NCI-H1417 (cell line): ENCODE results near the gene ANKH.
A peak's percentile ranks its signal among the peaks of the same experiment; 100 is the strongest.

ENCODE experiments used
- DNase-seq, 3 experiments: peaks; one replicate each; lab custom pipeline; 2025; lab: John Stamatoyannopoulos, UW

The ANKH gene

GRCh38 chr5:14760548-14761002 is 111.0 kb downstream of the ANKH start:
- no peak for DNase-seq

DNA sequence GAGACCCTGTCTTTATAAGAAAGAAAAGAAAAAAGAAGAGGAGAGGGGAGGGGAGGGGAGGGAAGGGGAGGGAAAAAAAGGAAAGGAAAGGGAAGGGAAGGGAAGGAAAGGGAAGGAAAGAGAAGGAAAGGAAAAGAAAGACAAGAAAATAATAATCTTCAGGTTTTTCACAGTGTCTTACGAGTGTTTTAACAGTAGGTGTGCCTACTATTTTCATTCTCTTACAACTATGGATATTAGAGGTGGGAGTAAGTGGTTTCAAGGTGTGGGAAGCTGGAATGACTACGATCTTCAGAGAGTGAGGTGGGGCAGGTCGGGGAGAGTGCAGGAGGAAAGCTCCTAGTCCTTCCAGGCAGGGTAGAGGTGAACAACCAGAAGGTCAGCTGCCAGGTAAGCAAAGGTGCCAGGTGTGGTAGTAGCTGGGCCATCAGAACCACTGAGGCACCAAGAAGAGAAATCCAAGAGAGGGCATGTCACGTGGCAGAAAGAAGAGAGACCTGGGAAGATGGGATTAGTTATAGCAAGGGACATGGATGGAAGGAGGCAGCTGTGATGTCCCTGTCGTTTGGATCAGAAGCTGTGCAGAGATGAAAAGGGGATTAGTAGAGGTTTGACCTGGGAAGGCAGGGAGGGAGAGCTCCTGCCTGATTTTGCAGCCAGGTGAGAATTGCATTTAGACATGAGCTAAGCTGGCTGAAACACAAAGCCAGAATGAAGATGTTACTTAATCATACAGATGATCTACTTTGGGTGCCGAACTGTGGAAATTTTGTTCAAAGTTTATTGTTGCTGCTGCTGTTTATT is 111.6 kb downstream of the ANKH start:
- DNase-seq: no peak

DNA sequence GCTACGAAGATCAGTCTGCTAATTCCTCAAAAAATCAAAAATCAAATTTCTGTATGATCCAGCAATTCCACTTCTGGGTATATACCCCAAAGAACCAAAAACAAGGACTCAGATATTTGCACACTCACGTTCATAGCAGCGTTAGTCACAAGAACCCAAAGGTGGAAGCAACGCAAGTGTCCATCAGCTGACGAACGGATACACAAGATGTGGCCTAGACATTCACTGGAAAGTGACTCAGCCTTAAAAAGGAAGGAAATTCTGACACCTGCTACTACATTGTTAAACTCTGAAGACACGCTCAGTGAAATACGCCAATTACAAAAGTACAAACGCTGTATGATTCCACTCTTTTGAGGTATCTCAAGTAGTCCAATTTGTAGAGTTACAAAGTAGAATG is 113.7 kb downstream of the ANKH start:
- no peak for DNase-seq

- peak; percentile 54 to 85 (median 68) for DNase-seq
These were observed 115.1 kb downstream of the ANKH start for GRCh38 chr5:14756478-14756877.

DNA sequence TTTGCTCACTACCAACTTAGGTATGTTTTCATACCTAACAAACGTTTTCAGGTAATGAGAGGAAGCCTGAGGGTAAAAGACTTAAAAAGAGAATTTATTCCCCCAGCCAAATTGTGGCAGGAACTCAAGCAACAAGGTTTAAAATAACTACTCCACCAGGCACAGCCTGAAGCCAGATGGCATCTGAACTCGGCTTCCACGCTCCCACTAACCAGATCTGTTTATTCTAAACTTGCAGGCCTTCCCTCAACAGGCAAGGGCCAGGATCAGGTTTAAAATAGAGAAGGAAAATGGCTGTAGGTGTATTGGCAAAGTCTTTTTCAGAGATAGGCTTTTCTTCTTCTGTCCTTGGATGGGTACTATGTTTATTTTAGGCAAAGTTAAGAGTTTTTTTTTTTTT is 117.6 kb downstream of the ANKH start:
- DNase-seq: no peak

DNA sequence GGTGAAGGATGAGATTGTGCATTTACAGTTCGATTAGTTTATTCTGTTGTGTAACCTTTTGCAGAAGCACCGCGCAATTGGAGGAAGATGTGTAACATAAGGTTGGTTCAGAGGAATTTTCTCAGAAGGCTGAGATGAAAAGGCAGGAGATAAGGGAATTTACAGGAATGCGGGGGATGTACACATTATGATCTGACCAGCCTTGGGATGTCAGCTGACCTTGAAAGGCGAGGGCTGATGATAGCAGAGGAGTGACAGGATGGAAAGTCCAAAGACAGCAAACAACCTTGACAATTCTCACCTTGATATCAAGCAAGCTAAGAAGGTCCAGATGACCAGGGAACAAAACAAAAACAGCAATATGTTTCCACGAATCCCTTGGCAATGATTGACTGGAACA is 118.3 kb downstream of the ANKH start:
- no peak for DNase-seq

DNA sequence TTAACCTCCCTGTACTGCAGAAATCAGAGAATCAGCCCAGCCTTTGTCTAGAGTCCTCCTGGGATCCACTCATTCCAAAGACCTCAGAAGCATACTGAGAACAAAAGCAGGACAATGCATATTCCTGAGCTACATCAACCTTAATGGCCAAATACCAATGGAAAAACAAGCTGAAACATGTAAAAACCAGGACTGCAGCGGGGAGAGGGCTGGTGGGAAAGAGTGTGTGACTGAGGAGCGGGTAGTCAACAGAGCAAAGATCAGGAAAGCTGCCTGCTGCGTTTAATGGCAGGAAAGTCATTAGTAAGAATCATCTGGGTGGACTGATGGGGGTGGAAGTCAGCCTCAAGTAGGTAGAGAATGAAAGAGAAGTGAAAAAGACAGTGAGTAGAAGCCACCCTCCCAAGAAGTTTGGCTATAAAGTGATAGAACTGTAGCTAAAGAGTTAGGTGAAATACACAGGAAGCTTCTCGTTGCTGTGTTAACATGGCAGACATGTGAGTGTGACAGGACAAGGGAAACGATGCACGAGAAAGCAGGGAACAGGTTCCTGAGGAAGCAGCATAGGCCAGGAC is 119.0 kb downstream of the ANKH start:
- DNase-seq: peak in 1 of 3 experiments; percentile 23

DNA sequence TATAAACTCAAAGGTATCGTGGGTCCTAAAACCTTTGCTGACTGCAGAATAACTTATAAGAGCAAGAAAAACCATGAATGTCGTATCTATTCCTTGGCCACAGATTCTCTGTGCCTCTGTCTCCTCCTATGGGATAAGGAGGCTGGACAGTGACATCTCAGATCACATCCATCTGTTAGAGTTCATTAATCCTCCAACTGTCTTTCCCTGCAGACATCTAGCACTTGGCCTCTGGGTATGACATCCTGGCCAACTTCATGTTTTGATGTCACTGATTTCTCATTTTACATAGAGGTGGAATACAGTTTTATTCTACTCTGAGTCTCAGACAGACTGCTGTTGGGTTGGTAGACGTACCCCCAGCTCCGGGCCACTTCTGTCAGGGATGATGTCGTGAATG is 120.9 kb downstream of the ANKH start:
- no peak for DNase-seq

DNA sequence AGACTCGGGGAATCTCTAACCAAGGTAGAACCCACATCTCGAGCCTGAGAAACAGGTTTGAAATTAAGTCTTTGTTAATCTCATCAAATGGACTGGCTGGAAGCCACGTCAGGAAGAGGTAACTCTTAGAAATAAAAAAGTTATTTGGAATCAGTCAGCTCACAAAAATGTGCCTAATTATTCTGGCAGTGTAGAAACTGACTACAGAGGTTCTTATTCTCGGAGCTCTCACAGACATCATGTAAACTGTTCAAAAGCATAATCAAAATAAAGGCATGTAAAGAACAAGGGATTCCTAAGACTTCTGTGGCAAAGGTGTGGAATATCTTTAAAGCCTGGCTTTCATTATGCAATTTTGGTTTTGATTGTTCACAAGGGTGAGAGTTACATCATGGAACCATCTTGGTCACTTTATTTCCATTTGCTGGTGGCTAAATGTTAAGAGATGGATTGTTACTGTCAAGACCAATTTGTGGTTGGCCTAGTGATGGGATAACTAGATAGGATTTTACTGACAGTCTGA is 121.9 kb downstream of the ANKH start:
- no peak for DNase-seq

GRCh38 chr5:14748180-14748900 is 123.2 kb downstream of the ANKH start:
- no peak for DNase-seq

DNA sequence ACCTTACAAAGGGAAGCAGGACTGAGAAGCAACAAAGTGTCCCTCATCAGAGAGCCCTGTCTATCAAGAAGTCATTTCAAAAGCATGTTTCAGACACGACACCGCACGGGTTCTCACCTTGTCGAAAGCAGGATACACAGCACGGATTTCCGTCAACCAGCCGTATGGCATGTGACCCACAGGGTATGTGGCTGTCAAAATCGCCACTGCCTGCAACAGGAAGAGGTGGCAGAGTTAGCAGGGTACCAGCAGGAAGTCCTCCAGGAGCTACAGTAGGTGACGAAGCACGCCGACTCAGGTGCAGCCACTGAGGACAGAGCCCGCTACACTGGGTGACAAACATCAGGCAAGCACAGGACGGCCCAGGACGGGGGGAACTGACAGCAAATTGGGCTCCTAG is 125.8 kb downstream of the ANKH start:
- no peak for DNase-seq

DNA sequence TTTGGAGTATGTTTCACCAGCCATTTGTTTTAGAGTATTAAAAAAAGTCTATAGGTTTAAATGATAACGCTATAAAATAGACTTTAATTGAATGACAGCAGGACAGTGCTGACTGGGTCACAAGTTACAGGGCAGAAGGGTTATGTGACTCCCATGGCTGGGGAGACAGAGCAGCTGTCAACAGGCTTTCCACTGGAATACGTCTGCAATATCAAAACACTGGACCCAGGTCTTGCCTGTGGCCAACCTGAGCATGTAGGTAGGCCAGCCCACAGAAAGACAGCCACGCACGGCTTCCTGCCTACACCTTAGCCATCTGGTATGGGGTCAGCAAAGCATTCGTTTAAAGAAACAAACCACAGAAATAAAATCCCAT is 126.4 kb downstream of the ANKH start:
- no peak for DNase-seq

DNA sequence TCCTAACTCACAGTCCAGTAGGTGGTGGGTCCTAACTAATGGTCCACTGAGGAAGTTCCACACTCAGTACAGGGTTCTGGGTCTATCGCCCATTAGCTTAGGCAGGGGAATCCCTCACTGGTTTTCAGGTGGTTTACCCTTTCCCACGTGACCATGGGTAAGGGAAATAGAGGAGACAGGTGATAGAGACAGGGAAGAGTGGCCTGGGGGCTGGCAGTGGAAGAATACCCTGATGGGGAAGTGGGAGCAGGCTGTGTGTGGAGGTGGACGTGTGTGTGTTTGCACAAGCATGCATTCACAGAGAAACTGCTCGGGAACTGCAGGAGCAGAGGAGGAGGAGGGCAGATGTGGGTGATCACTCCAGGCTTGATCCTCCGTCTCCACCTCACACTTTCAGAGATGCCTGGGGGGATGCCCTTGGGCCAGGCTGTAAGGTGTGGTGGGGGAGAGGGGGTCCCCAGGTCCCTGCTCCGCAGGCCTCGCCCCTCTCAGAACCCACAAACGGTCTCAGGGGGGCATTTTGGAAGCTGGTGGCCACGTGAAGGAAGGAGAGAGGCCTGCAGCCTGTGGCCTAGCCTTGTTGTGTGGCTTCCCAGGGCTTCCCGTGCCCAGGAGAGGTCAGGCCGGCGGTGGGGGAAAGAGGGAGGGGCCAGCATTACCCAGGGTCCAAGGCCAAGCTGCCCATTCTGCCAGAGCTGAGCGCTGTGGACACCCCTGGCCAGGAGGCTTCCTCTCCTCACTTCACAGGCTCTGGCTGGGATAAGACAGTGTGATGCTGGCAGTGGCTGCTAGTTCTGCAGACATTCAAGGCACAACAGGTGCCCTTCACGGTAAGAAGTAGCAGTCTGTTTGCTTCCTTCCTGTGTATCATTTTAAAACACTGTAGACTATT is 127.0 kb downstream of the ANKH start:
- no peak for DNase-seq

GRCh38 chr5:14743601-14744295 is 127.8 kb downstream of the ANKH start:
- peak in 1 of 3 experiments; percentile 31 for DNase-seq

DNA sequence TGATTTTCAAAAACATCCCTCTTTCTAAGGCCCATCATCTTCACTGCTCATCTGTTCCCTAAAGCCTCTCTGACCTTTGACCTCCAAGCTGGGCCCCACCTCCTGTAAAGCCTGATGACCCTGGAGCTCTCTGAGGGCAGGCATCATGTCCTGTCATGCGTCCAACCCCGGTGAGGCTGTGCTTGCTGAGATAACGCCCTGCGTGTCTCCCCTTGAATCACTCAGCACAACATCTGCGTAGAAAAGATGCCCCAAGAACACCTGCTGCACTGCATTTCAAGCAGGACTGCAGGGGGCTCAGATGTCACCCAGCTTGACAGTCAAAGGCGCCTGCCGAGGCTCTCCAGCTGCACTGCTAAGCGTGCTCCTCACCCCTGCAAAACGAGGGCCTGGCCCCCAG is 129.1 kb downstream of the ANKH start:
- DNase-seq: peak; percentile 75 to 94 (median 91)

- peak; percentile 53 to 96 (median 88) for DNase-seq
These were observed 129.7 kb downstream of the ANKH start for GRCh38 chr5:14741801-14742440.

DNA sequence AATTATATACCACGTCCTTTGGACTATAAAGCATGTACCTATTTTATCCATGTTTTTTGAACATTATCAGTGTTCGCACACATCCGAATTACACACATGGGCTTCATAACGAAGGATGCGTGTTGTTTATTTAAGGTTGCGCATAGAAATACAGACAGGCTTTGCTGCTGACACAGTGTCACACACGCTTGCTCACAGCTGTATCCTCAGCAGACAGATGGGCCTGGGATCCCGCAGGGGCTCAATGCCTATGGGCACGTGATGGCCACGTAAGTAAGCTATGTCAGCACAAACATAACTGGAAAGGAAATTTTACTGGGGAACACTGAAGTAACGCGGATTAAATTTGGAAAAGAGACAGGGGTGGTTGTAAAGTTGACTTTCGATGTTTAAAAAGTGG is 130.4 kb downstream of the ANKH start:
- DNase-seq: peak in 2 of 3 experiments; percentile 55 to 78

- peak in 1 of 3 experiments; percentile 22 for DNase-seq
These were observed 131.6 kb downstream of the ANKH start for GRCh38 chr5:14739981-14740380.

DNA sequence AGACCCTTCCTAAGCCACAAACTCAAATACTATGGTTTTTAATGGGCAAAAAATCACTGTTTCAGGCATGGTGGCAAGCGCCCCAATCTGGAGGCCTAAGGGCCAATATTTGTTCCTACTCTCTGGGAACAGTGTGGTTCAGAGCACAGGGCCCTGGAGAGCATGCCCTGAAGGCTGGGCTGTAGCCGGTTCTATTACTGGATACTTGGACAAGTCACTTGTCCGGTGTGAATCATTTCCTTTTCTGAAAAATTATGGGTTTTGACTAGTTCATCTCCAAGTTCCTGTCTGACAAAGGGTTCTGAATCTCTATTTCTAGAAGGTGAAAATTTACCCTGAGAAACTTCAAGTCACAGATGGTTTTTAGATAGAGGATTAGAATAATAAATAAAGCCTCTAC is 132.0 kb downstream of the ANKH start:
- DNase-seq: no peak

- no peak for DNase-seq
These were observed 133.5 kb downstream of the ANKH start for GRCh38 chr5:14738050-14738449.

DNA sequence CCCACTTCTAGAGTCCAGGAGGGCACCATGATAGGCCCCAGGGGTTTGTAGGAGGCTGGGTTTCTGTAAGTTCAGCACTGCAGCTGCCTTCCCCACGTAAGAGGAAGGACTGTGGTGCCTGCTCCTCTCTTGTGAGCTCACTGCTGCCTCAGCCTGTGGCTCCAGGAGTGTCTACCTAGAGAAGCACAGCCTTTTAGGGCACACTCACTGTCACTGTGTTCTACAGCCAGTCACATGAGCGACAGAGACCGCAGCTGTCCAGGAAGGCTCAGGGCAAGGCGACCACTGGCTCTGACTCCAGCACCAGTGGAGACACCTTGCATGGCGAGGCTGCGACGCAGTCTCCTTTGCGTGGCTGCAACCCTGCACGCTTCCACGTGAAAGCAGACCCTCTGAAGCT is 134.3 kb downstream of the ANKH start:
- DNase-seq: peak in 1 of 3 experiments; percentile 45
